ENCODE results near the gene FGR.

GRCh38 chr1:27584453-27584852 lies 50.5 kb downstream of the FGR start:
- TF ChIP-seq SMYD3 (CRISPR knock-in tag; IDR thresholded peaks at IDR 0.05) (no peak), PATZ1 (CRISPR knock-in tag; IDR thresholded peaks at IDR 0.05) (no peak), HDAC2 (CRISPR knock-in tag; IDR thresholded peaks at IDR 0.05) (no peak), ZFP1 (CRISPR knock-in tag; IDR thresholded peaks at IDR 0.05) (no peak), POLR2AphosphoS5 (IDR thresholded peaks at IDR 0.05; ENCODE audit: low read depth, low read length) (no peak)
